RWPE1 (cell line): ENCODE results near the gene TBC1D23.

Experiments used
- CTCF ChIA-PET: fragments of 350-600 bp; sonication (Branson Sonifier 250); formaldehyde crosslinking; extraction: SDS; loops from one replicate; lab custom pipeline; 2021; lab: Yijun Ruan, JAX
- POLR2A ChIA-PET: fragments of 400-600 bp; formaldehyde crosslinking; extraction: SDS; loops from one replicate; lab custom pipeline; 2020; ENCODE audit warnings: antibody characterized with exemption; ENCODE audit not compliant: low non-redundant PET; lab: Yijun Ruan, JAX
- DNase-seq: peaks from one replicate; pipeline ENCODE4 v3.0.0; 2012; ENCODE audit warnings: low spot score
- H3K27ac ChIP-seq: fragments of 450-650 bp; 2 replicates; pipeline ENCODE4 v1.5.1; 2017
- CTCF ChIP-seq: fragments of 450-650 bp; conservative IDR thresholded peaks from 2 replicates; pipeline ENCODE4 v1.5.1; 2017; ENCODE audit warnings: low read depth, mild to moderate bottlenecking

TBC1D23 gene

GRCh38 chr3:100263583-100263982 lies 2.8 kb downstream of the TBC1D23 start:
- ChIA-PET CTCF (no interaction called here), POLR2A (no interaction called here)
- no peak for TF ChIP-seq CTCF
- no peak for DNase-seq
- no peak overlapping the region for H3K27ac ChIP-seq

- ChIA-PET POLR2A (no interaction called here), CTCF (no interaction called here)
- no peak for TF ChIP-seq CTCF
- no peak for DNase-seq
- no peak overlapping the region for H3K27ac ChIP-seq
These were observed 3.5 kb downstream of the TBC1D23 start for GRCh38 chr3:100264242-100264641.

GRCh38 chr3:100265016-100265415 lies 4.2 kb downstream of the TBC1D23 start:
- H3K27ac ChIP-seq = no peak overlapping the region
- no peak for DNase-seq
- no peak for TF ChIP-seq CTCF
- ChIA-PET POLR2A (no interaction called here), CTCF (no interaction called here)

GRCh38 chr3:100266531-100266930 lies 5.7 kb downstream of the TBC1D23 start:
- ChIA-PET POLR2A (no interaction called here), CTCF (interaction anchor here (0.6 kb wide), 1 partner anchor 422 kb away, joined by 8 read pairs; no protein-coding TSS in a partner anchor)
- no peak for TF ChIP-seq CTCF
- H3K27ac ChIP-seq = no peak overlapping the region
- no peak for DNase-seq

- CTCF ChIA-PET = interaction anchor here (0.6 kb wide), 1 partner anchor 1416 kb away, joined by 3 read pairs; no protein-coding TSS in a partner anchor
- TF ChIP-seq CTCF = no peak
- no peak for DNase-seq
- H3K27ac ChIP-seq = no peak overlapping the region
- POLR2A ChIA-PET = no interaction called here
These were observed 7.4 kb downstream of the TBC1D23 start for GRCh38 chr3:100268156-100268555.

- TF ChIP-seq CTCF = no peak
- CTCF ChIA-PET = interaction anchor here (0.5 to 0.7 kb wide), 2 partner anchors 123 to 423 kb away, joined by 3 read pairs; no protein-coding TSS in a partner anchor
- POLR2A ChIA-PET = no interaction called here
- DNase-seq = no peak
- no peak overlapping the region for H3K27ac ChIP-seq
These were observed 8.2 kb downstream of the TBC1D23 start for GRCh38 chr3:100269001-100269400.
